Tibial artery (tissue), 4 donors: ENCODE results near the gene PTPRG.

Experiments
- DNase-seq, 2 donors: peaks; one replicate each; pipeline ENCODE4 v3.0.0-alpha.2; 2019
- H3K27ac ChIP-seq, 2 donors: fragments of 200-600 bp; sonication (generic) in 1 of 2; 1 replicate in 1 of 2; 2 replicates in 1 of 2; pipeline ENCODE4 v1.5.1; 2018 to 2019; ENCODE audit warnings: mild to moderate bottlenecking in 1 of 2
- H3K27me3 ChIP-seq, 2 donors: fragments of 200-600 bp; sonication (generic) in 1 of 2; one replicate each; pipeline versions ENCODE4 v1.5.1 to v1.6.0; 2016 to 2019
- H3K36me3 ChIP-seq, 3 donors: fragments of 200-600 bp; sonication (generic) in 2 of 3; one replicate each; pipeline ENCODE4 v1.5.1; 2016 to 2019; ENCODE audit warnings: mild to moderate bottlenecking in 2 of 3
- H3K4me1 ChIP-seq, 4 donors: fragments of 200-600 bp; sonication (generic) in 2 of 4; 1 replicate in 3 of 4; 2 replicates in 1 of 4; pipeline ENCODE4 v1.5.1; 2016 to 2019
- H3K4me3 ChIP-seq, 2 donors: fragments of 200-600 bp; sonication (generic) in 1 of 2; 1 replicate in 1 of 2; 2 replicates in 1 of 2; pipeline ENCODE4 v1.5.1; 2018 to 2019; ENCODE audit warnings: mild to moderate bottlenecking in 2 of 2
- H3K9me3 ChIP-seq, 3 donors: fragments of 200-600 bp; sonication (generic) in 1 of 3; one replicate each; pipeline ENCODE4 v1.5.1; 2016 to 2019
- CTCF ChIP-seq, 2 experiments: fragments of 200-600 bp in 1 of 2; fragments of 450-650 bp in 1 of 2; IDR thresholded peaks; one replicate each; pipeline ENCODE4 v1.5.1; 2017 to 2019; ENCODE audit warnings: antibody characterized with exemption in 2 of 2, mild to moderate bottlenecking in 1 of 2, moderate library complexity in 1 of 2
- intact Hi-C: fragments of 100-400 bp; cut with DNase I; formaldehyde crosslinking; loops from one replicate; pipeline ENCODE4 v1.15.0; 2023; ENCODE audit warnings: low total_unique reads

Gene PTPRG

DNA sequence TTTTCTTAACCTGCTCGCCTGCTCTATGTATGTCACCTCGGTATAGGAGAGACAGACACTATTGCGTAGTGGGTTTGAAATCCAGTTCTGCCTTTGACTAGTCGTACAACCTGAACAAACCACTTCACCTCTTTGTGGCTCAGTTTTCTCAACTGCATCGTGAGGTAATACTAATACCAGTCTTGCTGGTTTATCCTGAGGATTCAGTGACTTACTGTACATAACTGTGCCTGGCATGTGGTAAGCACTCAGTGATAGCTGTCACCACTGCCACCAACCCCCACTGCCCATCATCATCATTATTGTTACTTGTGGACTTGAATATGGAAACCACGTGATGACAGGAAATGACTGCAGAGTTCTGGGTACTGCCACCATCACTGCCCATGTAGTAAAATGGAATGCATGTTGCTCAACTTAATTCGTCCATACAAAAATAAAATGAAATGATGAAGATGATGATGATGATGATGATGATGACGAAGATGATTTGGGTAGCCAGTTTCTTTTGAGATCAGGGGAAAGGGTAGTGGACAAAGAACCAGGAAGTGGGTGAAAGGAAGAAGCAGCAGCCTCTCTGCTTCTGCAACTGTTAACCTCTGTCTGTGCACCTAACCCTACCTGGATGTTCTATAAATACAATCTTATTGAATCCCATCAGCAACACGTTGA lies 583.9 kb downstream of the PTPRG start:
- Histone ChIP-seq H3K27ac (peak overlapping the region; percentile 55 to 78), H3K27me3 (no peaks in the 10 kb centered on the region), H3K4me3 (no peak overlapping the region), H3K4me1 (peaks cover 4 to 58% (median 15%) of the 10 kb centered on the region in 4 donors), H3K36me3 (no peaks in the 10 kb centered on the region), H3K9me3 (no peaks in the 10 kb centered on the region)
- intact Hi-C loops = no loop called here
- no peak for DNase-seq
- TF ChIP-seq CTCF (IDR thresholded peaks at IDR 0.05) = no peak

GRCh38 chr3:62149539-62149938 lies 588.2 kb downstream of the PTPRG start:
- no peak for TF ChIP-seq CTCF (IDR thresholded peaks at IDR 0.05)
- Histone ChIP-seq H3K4me3 (peak overlapping the region in 1 of 2 donors; percentile 13), H3K4me1 (peaks cover 0 to 72% (median 20%) of the 10 kb centered on the region in 4 donors), H3K27me3 (no peaks in the 10 kb centered on the region), H3K27ac (peak overlapping the region; percentile 65 to 75), H3K36me3 (no peaks in the 10 kb centered on the region), H3K9me3 (no peaks in the 10 kb centered on the region)
- DNase-seq = no peak
- intact Hi-C loops = no loop called here

DNA sequence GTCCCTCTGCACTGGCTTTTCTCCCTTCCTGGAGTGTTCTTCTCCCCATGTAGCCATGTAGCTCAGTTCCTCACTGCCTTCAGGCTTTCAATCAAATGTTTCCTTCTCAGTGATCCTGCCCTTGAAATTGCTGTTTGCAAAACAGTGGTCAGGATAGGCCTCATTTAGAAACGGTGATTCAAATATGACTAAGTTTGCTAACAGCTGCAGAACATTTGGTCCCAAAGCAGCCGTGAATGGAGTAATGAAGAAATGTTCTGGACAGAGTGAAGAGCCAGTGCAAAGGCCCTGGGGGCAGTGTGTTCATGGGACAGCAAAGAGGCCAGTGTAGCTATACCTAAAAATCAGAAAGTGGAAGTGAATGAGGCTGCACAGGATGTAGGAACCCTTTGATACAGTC lies 588.6 kb downstream of the PTPRG start:
- DNase-seq = no peak
- Histone ChIP-seq H3K27me3 (no peaks in the 10 kb centered on the region), H3K9me3 (no peaks in the 10 kb centered on the region), H3K4me3 (peak overlapping the region in 1 of 2 donors; percentile 13), H3K36me3 (no peaks in the 10 kb centered on the region), H3K4me1 (peaks cover 0 to 72% (median 25%) of the 10 kb centered on the region in 4 donors), H3K27ac (peak overlapping the region; percentile 65 to 75)
- intact Hi-C loops = no loop called here
- TF ChIP-seq CTCF (IDR thresholded peaks at IDR 0.05) = no peak

DNA sequence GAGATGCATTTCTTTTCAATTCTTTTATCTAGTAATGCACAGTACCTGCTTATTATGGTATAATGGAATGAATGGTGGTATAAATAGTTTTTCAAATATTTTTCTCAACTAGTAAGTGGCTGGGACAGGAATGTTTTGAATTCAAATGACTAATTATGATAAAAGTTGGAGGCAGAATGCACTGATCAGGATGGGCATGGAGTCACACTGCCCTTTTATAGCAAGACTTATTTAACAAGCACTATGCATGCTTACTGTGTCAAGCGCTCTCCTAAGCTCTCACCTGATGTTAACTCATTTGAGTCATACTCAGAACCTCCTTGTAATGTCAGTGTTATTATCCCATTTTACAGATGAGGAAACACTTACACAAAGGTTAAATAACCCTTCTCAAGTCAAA lies 590.2 kb downstream of the PTPRG start:
- intact Hi-C loops = no loop called here
- Histone ChIP-seq H3K27me3 (no peaks in the 10 kb centered on the region), H3K4me3 (no peak overlapping the region), H3K4me1 (peaks cover 0 to 88% (median 29%) of the 10 kb centered on the region in 4 donors), H3K36me3 (no peaks in the 10 kb centered on the region), H3K9me3 (no peaks in the 10 kb centered on the region), H3K27ac (peak overlapping the region; percentile 23 to 38)
- DNase-seq = no peak
- no peak for TF ChIP-seq CTCF (IDR thresholded peaks at IDR 0.05)

DNA sequence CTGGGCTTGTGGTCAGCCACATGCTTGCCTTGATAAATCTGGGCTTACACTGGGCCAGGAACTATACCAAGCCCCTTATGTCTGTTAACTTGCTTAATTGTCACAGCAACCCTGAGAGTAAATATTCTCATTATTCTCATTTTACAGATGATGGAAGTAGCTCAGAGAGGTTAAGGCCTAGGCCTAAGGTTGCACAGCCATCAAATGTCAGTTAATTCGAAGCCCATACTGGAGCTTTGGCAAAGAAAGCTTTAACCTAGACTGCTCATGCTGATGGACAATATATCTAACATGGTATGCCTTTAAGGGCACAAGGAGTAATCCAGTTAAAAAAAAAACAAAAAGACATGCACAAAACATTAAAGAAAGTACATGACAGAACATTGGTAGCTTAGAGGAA lies 591.9 kb downstream of the PTPRG start:
- no peak overlapping the region for H3K4me3 ChIP-seq
- TF ChIP-seq CTCF (IDR thresholded peaks at IDR 0.05) = no peak
- intact Hi-C loops = no loop called here
- H3K27ac ChIP-seq = peak overlapping the region; percentile 41 to 84
- no peaks in the 10 kb centered on the region for H3K27me3 ChIP-seq
- DNase-seq = no peak
- H3K4me1 ChIP-seq = peaks cover 0 to 99% (median 36%) of the 10 kb centered on the region in 4 donors
- peaks cover 0 to 5% (median 0%) of the 10 kb centered on the region in 3 donors for H3K36me3 ChIP-seq
- no peaks in the 10 kb centered on the region for H3K9me3 ChIP-seq
